PC-9 (cell line): ENCODE data around the gene NEK8.

Source experiments
- CTCF ChIP-seq: fragments of 200-600 bp; sonication (generic); conservative IDR thresholded peaks from 2 replicates; pipeline ENCODE4 v1.6.1; 2017; ENCODE audit warnings: mixed run types, antibody characterized with exemption, mild to moderate bottlenecking, moderate library complexity
- EZH2 ChIP-seq: fragments of 200-600 bp; sonication (generic); IDR thresholded peaks from 2 replicates; pipeline ENCODE4 v1.8.0; 2017; ENCODE audit warnings: antibody characterized with exemption, low read depth

- TF ChIP-seq CTCF, result no peak
- TF ChIP-seq EZH2, result no peak
Observed at GRCh38 chr17:28725660-28726225, 2.8 kb upstream of the NEK8 start.
